Erythroblast (primary cell): Measurements from ENCODE around the gene CBX4.

Experiments used
- GATA1 ChIP-seq: IDR thresholded peaks from 2 replicates; pipeline ENCODE4 v1.6.1; 2011; ENCODE audit warnings: low read depth, mild to moderate bottlenecking, control low read depth, low read length, moderate library complexity
- POLR2A ChIP-seq: IDR thresholded peaks from 2 replicates; pipeline ENCODE4 v1.6.1; 2011; ENCODE audit warnings: mild to moderate bottlenecking, low read length

GRCh38 chr17:79794659-79795511, 44.4 kb downstream of the CBX4 start:
- no peak for TF ChIP-seq POLR2A
- TF ChIP-seq GATA1, result no peak
